SW480 (cell line): ENCODE measurements around the gene LRRC75A.
"Not testable (repeated sequence)": the region's sequence is repeated elsewhere in the genome, so short reads cannot be mapped to it uniquely, and the experiment has no call there.

Source experiments
- DNase-seq: peaks from one replicate; pipeline ENCODE4 v3.0.0-alpha.2; 2016; ENCODE audit warnings: low spot score

Gene LRRC75A

GRCh38 chr17:16432017-16432416 lies 60.0 kb downstream of the LRRC75A start:
- DNase-seq, result no peak

GRCh38 chr17:16430650-16431049 lies 61.3 kb downstream of the LRRC75A start:
- no peak for DNase-seq

DNA sequence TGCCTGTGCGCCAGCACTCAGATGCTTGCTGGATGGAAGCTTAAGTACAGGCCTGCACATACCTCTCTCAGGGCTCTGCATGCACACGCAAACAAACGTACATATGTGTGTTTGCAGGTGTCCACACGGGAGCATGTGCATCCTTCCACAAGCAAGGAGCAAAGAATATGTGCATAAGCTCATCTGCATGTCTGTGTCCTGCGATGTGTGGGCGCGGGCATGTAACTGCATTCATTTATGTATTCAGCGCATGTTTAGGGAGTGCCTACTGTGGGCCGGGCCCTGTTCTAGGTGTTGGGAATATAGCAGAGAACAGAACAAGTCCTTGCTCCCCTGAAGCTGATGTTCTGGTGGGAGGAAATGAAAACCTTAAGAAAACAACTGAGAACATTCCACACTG lies 62.9 kb downstream of the LRRC75A start:
- DNase-seq, result no peak

- DNase-seq, result peak; percentile 46
These were observed 63.7 kb downstream of the LRRC75A start for GRCh38 chr17:16428098-16428882.

DNA sequence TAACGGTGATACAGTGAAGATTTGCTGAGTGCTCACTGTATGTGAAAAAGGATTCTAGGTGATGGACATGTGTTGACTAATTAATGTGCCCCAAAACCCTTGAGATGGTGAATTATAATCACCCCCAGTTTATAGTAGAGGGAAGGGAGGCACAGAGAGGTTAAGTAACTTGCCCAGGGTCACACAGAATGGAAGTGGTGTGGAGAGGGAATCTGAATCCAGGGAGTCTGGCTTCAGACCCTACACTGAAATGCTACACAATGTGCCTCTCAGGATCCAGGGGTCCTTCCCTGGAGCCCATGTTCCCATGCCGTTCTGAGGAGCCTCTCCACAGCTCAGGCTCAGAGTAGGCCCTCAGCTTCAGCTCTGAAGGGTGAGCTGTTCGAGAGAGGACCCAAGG lies 65.0 kb downstream of the LRRC75A start:
- DNase-seq, result no peak

DNA sequence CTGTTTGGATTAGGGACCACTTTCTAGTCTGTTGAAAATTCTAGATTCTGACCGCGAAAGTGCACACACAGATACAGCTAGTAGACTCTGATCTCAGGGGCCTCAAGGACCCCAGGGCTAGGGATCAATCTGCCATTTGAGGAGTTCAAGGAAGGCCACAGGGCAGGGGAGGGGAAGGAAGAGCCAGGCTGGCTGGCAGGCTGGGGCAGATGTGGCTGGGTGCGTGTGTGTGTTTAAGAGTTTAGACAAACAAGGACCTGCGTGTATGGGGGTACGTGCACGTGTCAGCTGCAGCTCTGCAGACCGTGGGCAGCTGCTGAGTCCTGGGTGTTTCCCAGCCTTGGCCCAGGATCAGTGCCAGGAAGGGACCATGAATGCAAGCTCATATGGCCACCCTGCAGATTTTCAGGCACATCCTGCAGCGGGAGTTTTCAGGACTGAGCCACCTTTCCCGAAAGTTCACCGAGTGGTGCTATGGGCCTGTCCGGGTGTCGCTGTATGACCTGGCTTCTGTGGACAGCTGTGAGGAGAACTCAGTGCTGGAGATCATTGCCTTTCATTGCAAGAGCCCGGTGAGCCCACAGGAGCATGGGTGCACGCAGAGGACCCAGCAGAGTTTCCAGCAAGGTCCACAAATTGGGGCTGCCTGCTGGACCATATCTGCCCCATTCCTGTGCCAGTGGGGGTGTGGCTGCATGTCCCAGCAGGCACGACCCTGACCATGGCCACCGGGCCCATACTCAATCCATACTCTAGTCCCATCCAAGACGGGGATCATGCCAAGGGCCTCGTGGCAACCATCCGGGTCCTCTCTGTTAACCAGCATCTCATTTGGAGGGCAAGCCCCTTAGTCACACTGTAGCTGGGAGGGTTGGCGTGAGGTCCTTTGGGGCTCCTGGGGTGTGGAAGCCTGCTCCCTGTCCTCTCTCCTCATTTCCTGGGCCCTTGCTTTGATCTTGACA lies 66.0 kb downstream of the LRRC75A start:
- no peak for DNase-seq

DNA sequence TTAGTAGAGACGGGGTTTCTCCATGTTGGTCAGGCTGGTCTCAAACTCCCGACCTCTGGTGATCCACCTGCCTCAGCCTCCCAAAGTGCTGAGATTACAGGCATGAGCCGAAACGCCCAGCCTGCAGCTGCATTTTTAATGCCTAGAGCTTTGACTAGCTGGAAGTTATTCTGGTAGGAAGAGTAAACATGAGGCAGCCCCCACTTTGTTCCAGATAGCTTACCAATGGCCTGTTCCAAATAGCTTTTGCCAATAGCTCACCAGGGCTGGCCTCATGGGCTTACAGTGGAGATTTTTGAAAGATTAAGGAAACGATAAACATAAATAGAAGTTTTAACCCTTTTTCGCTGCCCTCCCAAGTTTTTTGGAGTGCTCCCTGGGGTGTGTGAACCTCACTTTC lies 66.8 kb downstream of the LRRC75A start:
- DNase-seq, result no peak

GRCh38 chr17:16423226-16423872 lies 68.6 kb downstream of the LRRC75A start:
- DNase-seq, result no peak

DNA sequence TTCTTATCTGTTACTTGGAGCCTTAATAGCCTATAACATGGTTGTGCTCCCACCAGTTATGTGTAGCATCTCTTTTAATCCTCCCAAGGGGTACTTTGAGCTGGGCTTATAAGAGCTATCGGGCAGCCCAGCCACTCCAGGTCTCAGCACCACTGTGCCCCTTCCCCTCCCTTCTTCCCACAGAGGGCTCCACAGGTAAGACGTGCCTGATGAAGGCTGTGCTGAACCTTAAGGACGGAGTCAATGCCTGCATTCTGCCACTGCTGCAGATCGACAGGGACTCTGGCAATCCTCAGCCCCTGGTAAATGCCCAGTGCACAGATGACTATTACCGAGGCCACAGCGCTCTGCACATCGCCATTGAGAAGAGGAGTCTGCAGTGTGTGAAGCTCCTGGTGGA lies 69.6 kb downstream of the LRRC75A start:
- DNase-seq, result no peak

DNA sequence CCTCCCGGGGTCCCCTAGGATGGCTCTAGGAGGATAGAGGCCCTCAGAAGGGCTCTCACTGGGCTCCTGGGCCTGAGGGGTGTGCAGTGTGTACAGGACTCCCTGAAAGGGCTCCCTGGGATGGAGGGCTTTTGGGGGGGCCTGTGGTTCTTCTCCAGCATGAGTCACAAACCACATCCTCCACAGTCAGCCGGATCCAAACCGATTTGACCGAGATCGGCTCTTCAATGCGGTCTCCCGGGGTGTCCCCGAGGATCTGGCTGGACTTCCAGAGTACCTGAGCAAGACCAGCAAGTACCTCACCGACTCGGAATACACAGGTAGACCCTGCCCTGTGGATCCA lies 72.1 kb downstream of the LRRC75A start:
- DNase-seq, result peak; percentile 88

DNA sequence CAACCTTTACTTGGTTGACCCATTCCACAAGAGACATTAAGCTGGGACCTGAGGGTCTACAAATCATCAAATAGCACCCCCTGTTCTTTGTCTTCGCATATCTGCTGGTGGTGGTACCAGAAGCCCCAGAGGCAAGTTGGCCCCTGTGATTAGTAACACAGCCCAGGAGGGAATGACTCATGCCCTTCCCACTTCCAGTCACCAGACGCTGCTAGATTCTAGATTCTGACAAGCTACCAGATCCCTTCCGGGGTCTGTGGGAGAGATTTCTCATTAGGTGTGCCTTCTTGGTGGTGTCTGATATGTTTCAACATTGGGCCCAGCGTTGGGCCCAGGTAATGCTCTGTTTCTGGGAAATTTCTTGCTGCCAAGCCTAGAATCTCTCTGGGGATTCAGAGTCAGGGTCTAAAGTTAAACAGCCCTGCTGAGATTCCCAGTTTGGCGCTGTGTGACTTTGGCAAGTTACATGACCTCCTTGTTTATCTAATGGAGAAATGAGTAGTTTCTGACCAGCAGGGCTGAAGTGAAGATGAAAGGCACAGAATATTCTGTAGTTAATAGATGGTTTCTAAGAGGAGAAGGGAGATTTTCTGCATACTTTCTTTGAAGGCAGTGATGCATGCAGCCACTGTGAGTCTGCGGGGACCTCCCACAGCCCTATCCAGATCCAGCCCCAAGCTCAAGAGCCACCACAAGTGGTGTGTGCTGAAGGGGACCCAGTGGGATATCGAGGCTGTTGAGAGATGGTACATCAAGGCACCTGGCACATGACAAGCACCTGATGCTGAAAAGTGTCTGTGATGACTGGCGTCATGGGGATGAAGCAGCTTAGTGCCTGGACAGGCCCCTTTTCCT lies 72.7 kb downstream of the LRRC75A start:
- DNase-seq, result peak; percentile 86

- DNase-seq, result no peak
These were observed 73.3 kb downstream of the LRRC75A start for GRCh38 chr17:16418685-16419068.

DNA sequence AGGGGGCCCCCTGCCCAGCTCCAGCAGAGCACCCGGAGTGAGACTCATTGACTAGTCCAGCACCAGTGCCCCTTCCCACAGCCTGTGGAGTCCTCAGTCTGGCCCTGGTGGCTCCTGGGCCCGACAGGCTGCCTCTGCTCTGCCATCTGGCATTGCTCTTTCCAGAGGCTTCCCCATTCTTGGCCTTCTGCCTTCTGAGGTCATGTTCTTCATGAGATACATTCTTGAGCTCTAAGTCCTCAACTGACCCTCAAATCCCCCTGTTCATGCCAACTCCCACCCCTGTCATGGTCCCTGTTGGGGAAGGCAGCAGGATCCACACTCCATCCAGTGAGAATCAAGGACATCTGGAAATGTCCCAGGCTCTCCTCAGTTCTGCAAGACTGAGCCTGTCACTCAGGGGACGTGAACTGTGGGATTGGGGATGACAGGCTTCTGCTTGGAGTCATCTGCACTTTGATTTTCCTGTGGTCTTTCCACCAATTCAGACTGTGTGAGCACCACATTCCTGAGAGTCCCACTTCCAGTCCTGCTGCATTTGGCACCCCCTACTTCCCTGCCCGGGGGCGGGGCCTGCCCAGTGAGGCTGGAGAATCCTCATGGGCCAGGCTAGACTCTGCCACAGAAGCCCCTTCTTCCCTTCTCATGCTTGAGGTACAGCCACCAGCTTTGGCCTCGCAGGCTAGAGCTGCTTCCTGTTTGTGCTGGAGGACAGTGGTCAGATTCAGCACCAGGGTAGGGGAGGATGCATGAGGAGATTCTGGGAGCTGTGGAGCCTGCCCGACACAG lies 73.9 kb downstream of the LRRC75A start:
- peak; percentile 66 for DNase-seq

GRCh38 chr17:16417399-16417798 lies 74.6 kb downstream of the LRRC75A start:
- DNase-seq, result no peak

DNA sequence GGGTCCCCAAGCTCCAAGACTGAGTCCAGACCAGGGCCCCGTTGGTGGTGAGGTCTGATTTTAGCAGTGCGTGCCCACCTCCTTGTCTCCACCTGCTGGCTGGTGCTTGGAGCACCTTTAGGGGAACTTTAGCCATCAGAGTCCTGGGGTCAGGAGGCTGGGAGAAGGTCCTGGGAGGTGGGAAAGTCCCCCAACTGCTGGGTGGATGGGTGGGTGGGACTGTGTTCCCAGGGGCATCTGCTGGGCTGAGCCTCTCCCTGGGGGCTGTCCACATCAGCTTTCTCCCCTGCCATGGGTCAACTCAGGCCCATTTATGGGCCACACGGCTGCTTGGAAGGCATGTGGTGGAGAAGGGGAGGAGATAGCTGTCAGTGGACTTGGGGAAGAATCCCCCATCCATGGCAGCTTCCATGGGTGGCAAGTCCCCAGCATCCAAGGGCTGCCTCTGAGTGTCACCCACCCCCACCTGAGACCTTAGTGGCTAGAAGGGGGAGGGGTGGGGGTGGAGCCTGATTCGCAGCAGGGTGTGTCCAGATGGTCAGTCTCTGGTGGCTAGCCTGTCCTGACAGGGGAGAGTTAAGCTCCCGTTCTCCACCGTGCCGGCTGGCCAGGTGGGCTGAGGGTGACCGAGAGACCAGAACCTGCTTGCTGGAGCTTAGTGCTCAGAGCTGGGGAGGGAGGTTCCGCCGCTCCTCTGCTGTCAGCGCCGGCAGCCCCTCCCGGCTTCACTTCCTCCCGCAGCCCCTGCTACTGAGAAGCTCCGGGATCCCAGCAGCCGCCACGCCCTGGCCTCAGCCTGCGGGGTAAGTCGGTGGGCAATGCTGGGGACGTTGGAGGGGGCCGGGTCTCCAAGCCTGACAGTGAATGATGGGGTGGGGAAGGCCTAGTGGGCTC lies 76.7 kb downstream of the LRRC75A start, which contains the start of gene TRPV2:
TSS of gene TRPV2 (plus strand) at position 541 of the 894 bp plus-strand sequence. CDS start 2,098 bp downstream, outside the sequence.
- DNase-seq, result peak; percentile 50

GRCh38 chr17:16407911-16408588 lies 83.9 kb downstream of the LRRC75A start:
- peak; percentile 65 for DNase-seq

GRCh38 chr17:16406742-16407674 lies 85.0 kb downstream of the LRRC75A start:
- peak; percentile 53 for DNase-seq

GRCh38 chr17:16403847-16404246 lies 88.1 kb downstream of the LRRC75A start:
- DNase-seq, result not testable (repeated sequence)
